ENCODE measurements around the gene BTBD1.

Gene BTBD1

DNA sequence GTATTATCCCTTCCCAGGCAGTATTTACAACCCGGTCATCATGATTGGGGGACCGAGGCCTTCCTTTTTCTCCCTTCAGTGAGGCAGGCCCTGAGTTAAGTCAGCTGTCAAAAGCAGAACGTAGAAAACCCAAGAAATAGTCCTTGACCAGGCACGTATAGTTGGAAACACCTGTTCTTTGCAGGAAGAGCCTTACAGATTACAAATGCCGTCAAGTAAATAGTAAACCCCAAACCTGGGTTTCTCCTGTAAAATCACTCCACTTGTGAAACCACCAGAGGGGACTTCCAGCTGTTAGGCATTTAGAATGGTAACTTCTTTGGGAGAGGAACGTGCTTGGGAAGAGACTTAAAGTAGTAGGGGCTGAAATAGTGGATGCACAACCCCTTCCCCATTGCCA lies 1.0 kb upstream of the BTBD1 start:
- no peaks in the 10 kb centered on the region for H3K27me3 ChIP-seq (ENCODE audit: insufficient read depth, low read length)
- no peak for DNase-seq
- no peak overlapping the region for H2BK12ac ChIP-seq (ENCODE audit: low read length)
- no peak overlapping the region for H3K14ac ChIP-seq (ENCODE audit: low read length)
- peaks cover 9% of the 10 kb centered on the region for H3K79me2 ChIP-seq (ENCODE audit: control insufficient read depth, insufficient read depth, low read length, poor library complexity)
- no peak overlapping the region for H3K4ac ChIP-seq (ENCODE audit: low read depth, low read length)
- H2AFZ ChIP-seq (ENCODE audit: insufficient read depth, low read length, poor library complexity): no peak overlapping the region
- H3K4me2 ChIP-seq (ENCODE audit: low read length): no peak overlapping the region
- H3K27ac ChIP-seq (ENCODE audit: low read depth, low read length): no peak overlapping the region
- peak overlapping the region; percentile 83 for H4K8ac ChIP-seq (ENCODE audit: low read depth, low read length)
- H3K18ac ChIP-seq (ENCODE audit: low read length): no peak overlapping the region
- H2AK5ac ChIP-seq (ENCODE audit: low read length): no peak overlapping the region
- H2BK120ac ChIP-seq (ENCODE audit: insufficient read depth, low read length, poor library complexity): no peak overlapping the region
- no CpG with 5 or more reads among the region's 6 CpGs for WGBS (ENCODE audit: extremely low coverage, insufficient coverage, insufficient read length)
- H3K4me3 ChIP-seq (ENCODE audit: low read depth, low read length): no peak overlapping the region
- no peak overlapping the region for H3K23ac ChIP-seq (ENCODE audit: low read length)
- no peaks in the 10 kb centered on the region for H3K36me3 ChIP-seq (ENCODE audit: control insufficient read depth in 1 of 2, insufficient read depth in 2 of 2, low read length in 2 of 2)
- no peaks in the 10 kb centered on the region for H3K9me3 ChIP-seq (ENCODE audit: insufficient read depth, low read depth, low read length)
- no peak overlapping the region for H3K9ac ChIP-seq (ENCODE audit: low read length)
- H3K79me1 ChIP-seq (ENCODE audit: low read length): peaks cover 12% of the 10 kb centered on the region
- H3K4me1 ChIP-seq (ENCODE audit: control insufficient read depth in 1 of 2, insufficient read depth in 2 of 2, low read length in 2 of 2): peaks cover 3 to 6% of the 10 kb centered on the region in 2 experiments
- no peak overlapping the region for H4K91ac ChIP-seq (ENCODE audit: low read depth, low read length)
- H4K12ac ChIP-seq (ENCODE audit: low read depth, low read length): no peak overlapping the region
- no peak overlapping the region for H2BK5ac ChIP-seq (ENCODE audit: low read depth, low read length, poor library complexity)

DNA sequence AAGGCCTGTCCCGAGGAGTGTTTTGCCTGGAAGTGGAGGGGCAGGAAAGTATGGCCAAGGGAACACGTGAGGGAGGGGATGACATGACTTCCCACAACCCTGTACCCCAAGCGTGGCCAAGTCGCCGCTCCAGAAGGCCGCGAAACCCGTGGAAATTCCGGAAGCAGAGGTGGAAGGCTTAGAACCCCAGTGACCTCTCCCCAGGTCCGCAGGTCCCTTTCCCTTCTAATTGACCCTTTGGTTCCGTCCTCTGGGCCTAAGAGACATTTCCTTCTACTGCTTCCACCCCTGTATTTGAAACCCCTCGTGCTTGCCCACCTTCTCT lies 548 bp upstream of the BTBD1 start:
- peak overlapping the region; percentile 0 for H2AK5ac ChIP-seq (ENCODE audit: low read length)
- no peak overlapping the region for H3K4ac ChIP-seq (ENCODE audit: low read depth, low read length)
- H2BK5ac ChIP-seq (ENCODE audit: low read depth, low read length, poor library complexity): peak overlapping the region; percentile 0
- peaks cover 12% of the 10 kb centered on the region for H3K79me1 ChIP-seq (ENCODE audit: low read length)
- peak overlapping the region; percentile 16 for H3K18ac ChIP-seq (ENCODE audit: low read length)
- peak overlapping the region; percentile 9 for H3K27ac ChIP-seq (ENCODE audit: low read depth, low read length)
- H2BK120ac ChIP-seq (ENCODE audit: insufficient read depth, low read length, poor library complexity): peak overlapping the region; percentile 1
- peak overlapping the region; percentile 4 for H3K14ac ChIP-seq (ENCODE audit: low read length)
- H3K79me2 ChIP-seq (ENCODE audit: control insufficient read depth, insufficient read depth, low read length, poor library complexity): peaks cover 9% of the 10 kb centered on the region
- no CpG with 5 or more reads among the region's 12 CpGs for WGBS (ENCODE audit: extremely low coverage, insufficient coverage, insufficient read length)
- H3K4me2 ChIP-seq (ENCODE audit: low read length): peak overlapping the region; percentile 61
- peak overlapping the region; percentile 66 for H4K12ac ChIP-seq (ENCODE audit: low read depth, low read length)
- peak overlapping the region; percentile 0 for H2BK12ac ChIP-seq (ENCODE audit: low read length)
- peaks cover 3 to 6% of the 10 kb centered on the region in 2 experiments for H3K4me1 ChIP-seq (ENCODE audit: control insufficient read depth in 1 of 2, insufficient read depth in 2 of 2, low read length in 2 of 2)
- peak overlapping the region; percentile 89 for H3K4me3 ChIP-seq (ENCODE audit: low read depth, low read length)
- H4K91ac ChIP-seq (ENCODE audit: low read depth, low read length): peak overlapping the region; percentile 41
- H2AFZ ChIP-seq (ENCODE audit: insufficient read depth, low read length, poor library complexity): peak overlapping the region; percentile 62
- H3K9me3 ChIP-seq (ENCODE audit: insufficient read depth, low read depth, low read length): no peaks in the 10 kb centered on the region
- no peak overlapping the region for H3K23ac ChIP-seq (ENCODE audit: low read length)
- H4K8ac ChIP-seq (ENCODE audit: low read depth, low read length): peak overlapping the region; percentile 83
- no peaks in the 10 kb centered on the region for H3K27me3 ChIP-seq (ENCODE audit: insufficient read depth, low read length)
- no peak for DNase-seq
- no peaks in the 10 kb centered on the region for H3K36me3 ChIP-seq (ENCODE audit: control insufficient read depth in 1 of 2, insufficient read depth in 2 of 2, low read length in 2 of 2)
- no peak overlapping the region for H3K9ac ChIP-seq (ENCODE audit: low read length)

DNA sequence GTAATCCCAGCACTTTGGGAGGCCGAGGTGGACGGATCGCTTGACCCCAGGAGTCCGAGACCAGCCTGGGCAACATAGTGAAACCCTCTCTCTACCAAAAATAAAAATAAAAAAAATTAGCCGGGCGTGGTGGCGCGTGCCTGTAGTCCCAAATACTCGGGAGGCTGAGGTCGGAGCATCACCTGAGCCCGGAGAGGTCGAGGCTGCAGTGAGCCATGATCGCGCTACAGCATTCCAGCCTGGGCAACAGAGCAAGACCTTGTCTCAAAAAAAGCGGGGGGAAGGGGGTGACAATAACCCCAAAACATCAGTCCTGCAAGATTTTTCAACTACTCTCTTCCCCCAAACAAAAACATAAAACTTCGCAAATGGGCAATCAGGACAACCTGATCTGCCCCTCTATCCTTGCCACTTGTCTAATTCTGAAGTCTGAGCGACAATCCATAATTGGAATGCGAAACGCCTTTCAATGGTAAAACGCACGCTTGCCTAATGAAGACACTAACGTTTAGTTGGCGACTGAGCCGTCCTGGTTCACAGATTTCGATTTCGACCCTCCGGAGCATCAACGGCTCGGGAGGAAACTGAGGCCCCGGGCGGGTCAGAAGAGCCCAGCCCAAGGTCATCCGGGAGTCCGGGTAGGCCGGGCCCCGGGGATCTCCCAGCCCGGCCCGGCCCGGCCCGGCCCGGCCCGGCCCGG lies 868 bp downstream of the BTBD1 start:
- peak overlapping the region; percentile 96 for H4K8ac ChIP-seq (ENCODE audit: low read depth, low read length)
- peak overlapping the region; percentile 85 for H2BK5ac ChIP-seq (ENCODE audit: low read depth, low read length, poor library complexity)
- H3K27me3 ChIP-seq (ENCODE audit: insufficient read depth, low read length): no peaks in the 10 kb centered on the region
- no peaks in the 10 kb centered on the region for H3K9me3 ChIP-seq (ENCODE audit: insufficient read depth, low read depth, low read length)
- no peak overlapping the region for H2BK12ac ChIP-seq (ENCODE audit: low read length)
- H2AK5ac ChIP-seq (ENCODE audit: low read length): no peak overlapping the region
- H2BK120ac ChIP-seq (ENCODE audit: insufficient read depth, low read length, poor library complexity): peak overlapping the region; percentile 94
- H3K36me3 ChIP-seq (ENCODE audit: control insufficient read depth in 1 of 2, insufficient read depth in 2 of 2, low read length in 2 of 2): peaks cover 0 to 2% of the 10 kb centered on the region in 2 experiments
- peak overlapping the region; percentile 83 for H3K27ac ChIP-seq (ENCODE audit: low read depth, low read length)
- H3K23ac ChIP-seq (ENCODE audit: low read length): no peak overlapping the region
- peak overlapping the region; percentile 61 for H3K4me2 ChIP-seq (ENCODE audit: low read length)
- H3K4me1 ChIP-seq (ENCODE audit: control insufficient read depth in 1 of 2, insufficient read depth in 2 of 2, low read length in 2 of 2): peaks cover 3 to 8% of the 10 kb centered on the region in 2 experiments
- peak overlapping the region; percentile 94 for H3K18ac ChIP-seq (ENCODE audit: low read length)
- H3K14ac ChIP-seq (ENCODE audit: low read length): peak overlapping the region; percentile 96
- peak overlapping the region; percentile 89 for H3K4me3 ChIP-seq (ENCODE audit: low read depth, low read length)
- H4K91ac ChIP-seq (ENCODE audit: low read depth, low read length): peak overlapping the region; percentile 95
- peaks cover 12% of the 10 kb centered on the region for H3K79me1 ChIP-seq (ENCODE audit: low read length)
- peak overlapping the region; percentile 11 for H4K12ac ChIP-seq (ENCODE audit: low read depth, low read length)
- no CpG with 5 or more reads among the region's 42 CpGs for WGBS (ENCODE audit: extremely low coverage, insufficient coverage, insufficient read length)
- H3K4ac ChIP-seq (ENCODE audit: low read depth, low read length): peak overlapping the region; percentile 72
- peak in 1 of 2 donors; percentile 46 for DNase-seq
- H2AFZ ChIP-seq (ENCODE audit: insufficient read depth, low read length, poor library complexity): peak overlapping the region; percentile 96
- peak overlapping the region; percentile 95 for H3K9ac ChIP-seq (ENCODE audit: low read length)
- H3K79me2 ChIP-seq (ENCODE audit: control insufficient read depth, insufficient read depth, low read length, poor library complexity): peaks cover 9% of the 10 kb centered on the region

DNA sequence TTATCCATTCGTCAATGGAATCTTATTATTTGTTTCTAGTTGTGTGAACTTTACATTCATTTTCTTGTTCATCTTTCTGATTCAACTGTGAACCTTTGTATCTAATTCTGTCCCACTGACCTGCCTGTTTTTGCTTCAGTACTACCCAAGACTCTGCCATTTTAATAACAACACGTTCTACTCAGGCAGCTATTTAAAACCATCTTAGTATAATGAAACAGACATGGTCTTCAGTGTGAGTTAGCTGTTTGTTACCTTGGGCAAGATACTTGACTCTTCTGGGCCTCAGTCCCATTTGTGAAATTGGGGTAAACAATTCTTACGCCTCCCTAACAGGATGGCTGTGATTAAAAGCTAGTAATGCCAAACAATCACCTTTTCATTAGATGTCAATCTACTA lies 1.6 kb downstream of the BTBD1 start:
- peaks cover 9% of the 10 kb centered on the region for H3K79me2 ChIP-seq (ENCODE audit: control insufficient read depth, insufficient read depth, low read length, poor library complexity)
- no peak overlapping the region for H2AFZ ChIP-seq (ENCODE audit: insufficient read depth, low read length, poor library complexity)
- H3K36me3 ChIP-seq (ENCODE audit: control insufficient read depth in 1 of 2, insufficient read depth in 2 of 2, low read length in 2 of 2): peaks cover 0 to 2% of the 10 kb centered on the region in 2 experiments
- H3K27me3 ChIP-seq (ENCODE audit: insufficient read depth, low read length): no peaks in the 10 kb centered on the region
- H3K4ac ChIP-seq (ENCODE audit: low read depth, low read length): peak overlapping the region; percentile 44
- H3K14ac ChIP-seq (ENCODE audit: low read length): no peak overlapping the region
- no peak overlapping the region for H4K91ac ChIP-seq (ENCODE audit: low read depth, low read length)
- peaks cover 12% of the 10 kb centered on the region for H3K79me1 ChIP-seq (ENCODE audit: low read length)
- H3K4me3 ChIP-seq (ENCODE audit: low read depth, low read length): no peak overlapping the region
- no peak for DNase-seq
- H3K27ac ChIP-seq (ENCODE audit: low read depth, low read length): no peak overlapping the region
- WGBS (ENCODE audit: extremely low coverage, insufficient coverage, insufficient read length): no CpG with 5 or more reads among the region's 3 CpGs
- no peak overlapping the region for H2BK12ac ChIP-seq (ENCODE audit: low read length)
- H4K12ac ChIP-seq (ENCODE audit: low read depth, low read length): no peak overlapping the region
- H3K4me2 ChIP-seq (ENCODE audit: low read length): peak overlapping the region; percentile 61
- H3K9ac ChIP-seq (ENCODE audit: low read length): no peak overlapping the region
- H3K18ac ChIP-seq (ENCODE audit: low read length): no peak overlapping the region
- no peak overlapping the region for H3K23ac ChIP-seq (ENCODE audit: low read length)
- H2BK5ac ChIP-seq (ENCODE audit: low read depth, low read length, poor library complexity): no peak overlapping the region
- H2BK120ac ChIP-seq (ENCODE audit: insufficient read depth, low read length, poor library complexity): no peak overlapping the region
- peaks cover 3 to 8% of the 10 kb centered on the region in 2 experiments for H3K4me1 ChIP-seq (ENCODE audit: control insufficient read depth in 1 of 2, insufficient read depth in 2 of 2, low read length in 2 of 2)
- no peaks in the 10 kb centered on the region for H3K9me3 ChIP-seq (ENCODE audit: insufficient read depth, low read depth, low read length)
- no peak overlapping the region for H4K8ac ChIP-seq (ENCODE audit: low read depth, low read length)
- H2AK5ac ChIP-seq (ENCODE audit: low read length): no peak overlapping the region

Measured in trophoblast cell (in vitro differentiated cells and primary cell).